ENCODE results near the gene TCHP. TPM values are rescaled to one million over a fixed set of nuclear protein-coding genes. Genes with fewer than 3 reads are reported as not detected.

The TCHP gene
- total RNA-seq, 4 donors from 2014 or later = 12.4 to 29.4 (median 17.6) TPM

DNA sequence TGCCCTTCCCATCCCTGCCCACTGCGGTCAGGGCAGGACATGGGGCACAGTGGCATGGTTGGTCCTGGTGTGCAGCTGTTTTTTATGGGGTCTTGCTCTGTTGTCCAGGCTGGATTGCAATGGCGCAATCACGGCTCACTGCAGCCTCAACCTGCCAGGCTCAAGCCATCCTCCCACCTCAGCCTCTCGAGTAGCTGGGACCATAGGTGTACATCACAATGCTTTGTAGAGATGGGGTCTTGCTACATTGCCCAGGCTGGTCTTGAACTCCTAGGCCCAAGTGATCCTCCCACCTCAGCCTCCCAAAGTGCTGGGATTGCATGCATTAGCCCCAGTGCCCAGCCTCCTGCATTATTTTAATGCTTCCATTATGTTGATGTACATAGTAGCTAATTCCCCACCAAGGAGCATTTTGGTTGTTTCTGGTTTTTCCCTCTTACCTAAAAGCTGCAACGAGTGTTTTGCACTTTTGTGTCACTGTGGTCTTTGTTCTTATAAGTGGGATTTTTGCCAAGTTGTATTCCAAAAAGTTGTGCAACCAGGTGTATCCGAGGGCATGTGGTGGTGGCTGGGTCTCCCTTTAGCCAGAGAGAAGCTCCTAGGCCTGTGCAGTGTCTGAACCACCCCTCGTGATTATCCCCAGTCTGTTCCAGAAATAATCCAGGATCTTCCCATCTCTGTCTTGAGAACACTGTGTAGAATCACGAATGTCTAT is 10.3 kb downstream of the TCHP start:
- ATAC-seq = no peak
- no peak overlapping the region for H3K4me3 ChIP-seq
- H3K4me1 ChIP-seq = no peaks in the 10 kb centered on the region
- H3K36me3 ChIP-seq = peaks cover 0 to 100% of the 10 kb centered on the region in 2 donors
- H3K27ac ChIP-seq = no peak overlapping the region
- no peak for TF ChIP-seq EP300 (IDR thresholded peaks at IDR 0.05)
- TF ChIP-seq POLR2AphosphoS5 (IDR thresholded peaks at IDR 0.05) = no peak
- no peak for TF ChIP-seq CTCF (IDR thresholded peaks at IDR 0.05)
- TF ChIP-seq POLR2A (IDR thresholded peaks at IDR 0.05) = no peak
- WGBS, 2 donors (ENCODE audit: low coverage in 1 of 2) = 78 to 85% methylated on average over 5 to 6 of the region's 8 CpGs
- no peaks in the 10 kb centered on the region for H3K9me3 ChIP-seq
- no peaks in the 10 kb centered on the region for H3K27me3 ChIP-seq

- no peak overlapping the region for H3K27ac ChIP-seq
- WGBS, 2 donors (ENCODE audit: low coverage in 1 of 2) = 22 to 53% methylated on average over 1 to 2 of the region's 12 CpGs
- TF ChIP-seq EP300 (IDR thresholded peaks at IDR 0.05) = no peak
- TF ChIP-seq CTCF (IDR thresholded peaks at IDR 0.05) = no peak
- TF ChIP-seq POLR2AphosphoS5 (IDR thresholded peaks at IDR 0.05) = no peak
- no peak for TF ChIP-seq POLR2A (IDR thresholded peaks at IDR 0.05)
- no peaks in the 10 kb centered on the region for H3K9me3 ChIP-seq
- H3K27me3 ChIP-seq = no peaks in the 10 kb centered on the region
- no peak for ATAC-seq
- H3K4me1 ChIP-seq = no peaks in the 10 kb centered on the region
- no peak overlapping the region for H3K4me3 ChIP-seq
- H3K36me3 ChIP-seq = peaks cover 0 to 100% of the 10 kb centered on the region in 2 donors
These were observed 10.9 kb downstream of the TCHP start for GRCh38 chr12:109910969-109911348.

DNA sequence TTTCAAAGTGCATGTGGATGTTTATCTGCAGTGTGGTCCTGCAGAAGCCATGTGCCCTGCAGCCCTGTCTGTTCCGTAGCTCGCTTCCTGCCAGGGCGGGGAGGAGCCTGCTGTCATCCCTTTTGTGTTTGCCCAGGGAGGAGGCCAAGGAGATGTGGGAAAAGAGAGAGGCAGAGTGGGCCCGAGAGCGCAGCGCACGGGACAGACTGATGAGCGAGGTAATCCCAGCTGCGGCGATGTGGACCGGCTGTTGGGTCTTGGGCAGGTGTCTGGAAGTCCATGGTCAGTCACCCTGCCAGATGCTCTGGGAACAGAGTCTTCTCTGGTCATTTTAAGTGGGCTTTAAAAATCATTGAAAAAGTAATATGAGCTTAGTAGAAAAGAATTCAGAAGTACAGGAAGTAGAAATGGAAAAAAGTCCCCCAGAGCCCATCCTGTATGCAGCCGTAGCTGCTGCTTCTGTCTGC is 12.8 kb downstream of the TCHP start:
- Histone ChIP-seq H3K9me3 (no peaks in the 10 kb centered on the region), H3K4me3 (no peak overlapping the region), H3K36me3 (peaks cover 0 to 100% of the 10 kb centered on the region in 2 donors), H3K4me1 (no peaks in the 10 kb centered on the region), H3K27me3 (no peaks in the 10 kb centered on the region), H3K27ac (no peak overlapping the region)
- ATAC-seq = no peak
- WGBS, 2 donors (ENCODE audit: low coverage in 1 of 2) = 75 to 81% methylated on average over 4 to 11 of the region's 12 CpGs
- TF ChIP-seq POLR2AphosphoS5 (IDR thresholded peaks at IDR 0.05) (no peak), POLR2A (IDR thresholded peaks at IDR 0.05) (no peak), EP300 (IDR thresholded peaks at IDR 0.05) (no peak), CTCF (IDR thresholded peaks at IDR 0.05) (no peak)

- Histone ChIP-seq H3K4me3 (no peak overlapping the region), H3K4me1 (no peaks in the 10 kb centered on the region), H3K9me3 (no peaks in the 10 kb centered on the region), H3K27me3 (no peaks in the 10 kb centered on the region), H3K27ac (no peak overlapping the region), H3K36me3 (peaks cover 0 to 100% of the 10 kb centered on the region in 2 donors)
- WGBS, 2 donors (ENCODE audit: low coverage in 1 of 2) = 93 to 100% methylated on average over 2 to 10 of the region's 16 CpGs
- TF ChIP-seq POLR2AphosphoS5 (IDR thresholded peaks at IDR 0.05) (no peak), CTCF (IDR thresholded peaks at IDR 0.05) (no peak), POLR2A (IDR thresholded peaks at IDR 0.05) (no peak), EP300 (IDR thresholded peaks at IDR 0.05) (no peak)
- no peak for ATAC-seq
These were observed 14.4 kb downstream of the TCHP start for GRCh38 chr12:109914461-109914860.
